ENCODE results near the gene FOCAD.

- TF ChIP-seq POLR2A (IDR thresholded peaks at IDR 0.05; ENCODE audit: low read depth, low read length) (no peak), SPI1 (IDR thresholded peaks at IDR 0.05; ENCODE audit: low read depth, low read length) (peak; percentile 82), POLR2AphosphoS5 (IDR thresholded peaks at IDR 0.05; ENCODE audit: low read depth, low read length) (no peak)
Observed at GRCh38 chr9:21015995-21016394, 331.9 kb downstream of the FOCAD start.

All from GM12891 (cell line).